HG03342 (cell line): ENCODE measurements around the gene PCIF1.

ENCODE experiments used
- ATAC-seq: cut with Tn5 transposase; IDR thresholded peaks from one replicate; pipeline ENCODE4 v1.9.1; 2021; ENCODE audit warnings: mild to moderate bottlenecking, moderate library complexity; ENCODE audit not compliant: unreplicated experiment

Gene PCIF1

GRCh38 chr20:45964006-45964400 lies 29.5 kb downstream of the PCIF1 start:
- no peak for ATAC-seq

DNA sequence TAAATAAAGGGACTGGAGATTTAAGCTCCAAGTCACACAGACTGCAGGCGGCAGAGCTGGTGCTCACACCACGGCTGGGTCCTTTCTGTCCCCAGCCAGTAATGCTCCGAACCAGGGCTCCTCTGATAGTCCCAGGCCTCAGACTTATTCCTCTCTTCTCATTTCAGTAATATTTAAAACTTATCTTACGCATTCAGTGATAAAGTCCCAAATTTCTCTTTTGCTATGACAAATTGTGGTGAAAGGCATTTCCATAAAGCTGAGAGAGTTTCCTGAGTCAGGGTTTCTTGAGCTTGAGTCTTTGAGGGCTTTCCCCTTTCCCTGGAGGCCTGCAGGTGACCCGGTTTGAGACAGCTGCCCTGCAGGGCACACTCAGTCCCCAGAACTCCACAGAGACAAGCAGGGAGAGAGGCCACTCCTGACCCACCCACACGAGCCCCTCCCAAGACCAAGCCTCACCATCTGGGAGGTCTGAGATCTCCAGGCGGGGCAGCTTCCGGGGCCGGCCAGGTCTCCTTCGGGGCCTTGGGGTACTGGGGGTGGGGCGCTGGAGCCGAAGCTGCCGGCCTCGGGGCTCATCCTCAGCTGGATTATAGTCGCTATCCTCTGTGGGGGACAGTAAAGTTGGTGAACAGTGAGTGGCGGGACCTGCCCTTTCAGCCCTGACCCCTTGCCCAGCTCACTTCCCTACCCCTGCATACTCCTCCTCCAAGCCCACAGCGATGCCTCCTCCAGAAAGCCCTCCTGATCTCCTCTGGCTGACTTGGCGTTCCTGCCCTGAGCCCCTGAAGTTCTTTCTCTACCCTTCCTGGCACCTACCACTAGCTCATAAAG lies 30.9 kb downstream of the PCIF1 start:
- ATAC-seq, result no peak

DNA sequence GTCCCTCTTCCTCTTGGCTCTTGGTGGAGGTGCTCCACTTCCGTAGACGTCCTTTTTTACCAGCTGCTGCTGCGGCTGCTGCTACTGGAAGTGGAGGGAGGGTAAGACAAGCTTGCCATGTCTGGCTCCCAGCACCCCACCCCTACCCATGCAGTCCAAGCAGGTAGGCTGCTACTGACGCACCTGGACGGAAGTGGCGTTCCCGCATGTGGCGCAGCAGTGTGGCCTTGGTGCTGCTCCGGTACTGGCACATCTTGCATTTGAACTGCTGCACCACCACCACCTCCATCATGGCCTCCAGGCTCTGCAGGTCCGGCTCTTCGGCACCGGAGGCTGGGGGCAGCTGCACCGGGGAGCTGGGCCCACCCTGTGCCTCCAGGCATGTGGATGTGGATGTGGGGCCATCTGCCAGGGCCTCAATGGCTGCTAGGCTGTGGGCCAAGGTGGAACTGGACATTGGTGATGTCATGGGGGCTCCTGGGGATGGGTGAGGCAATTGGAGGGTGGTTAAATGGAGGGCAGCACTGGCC lies 33.1 kb downstream of the PCIF1 start:
- no peak for ATAC-seq

- ATAC-seq, result no peak
Observed at GRCh38 chr20:45968081-45968671, 33.7 kb downstream of the PCIF1 start.

GRCh38 chr20:45968801-45969711 lies 34.6 kb downstream of the PCIF1 start:
- no peak for ATAC-seq

DNA sequence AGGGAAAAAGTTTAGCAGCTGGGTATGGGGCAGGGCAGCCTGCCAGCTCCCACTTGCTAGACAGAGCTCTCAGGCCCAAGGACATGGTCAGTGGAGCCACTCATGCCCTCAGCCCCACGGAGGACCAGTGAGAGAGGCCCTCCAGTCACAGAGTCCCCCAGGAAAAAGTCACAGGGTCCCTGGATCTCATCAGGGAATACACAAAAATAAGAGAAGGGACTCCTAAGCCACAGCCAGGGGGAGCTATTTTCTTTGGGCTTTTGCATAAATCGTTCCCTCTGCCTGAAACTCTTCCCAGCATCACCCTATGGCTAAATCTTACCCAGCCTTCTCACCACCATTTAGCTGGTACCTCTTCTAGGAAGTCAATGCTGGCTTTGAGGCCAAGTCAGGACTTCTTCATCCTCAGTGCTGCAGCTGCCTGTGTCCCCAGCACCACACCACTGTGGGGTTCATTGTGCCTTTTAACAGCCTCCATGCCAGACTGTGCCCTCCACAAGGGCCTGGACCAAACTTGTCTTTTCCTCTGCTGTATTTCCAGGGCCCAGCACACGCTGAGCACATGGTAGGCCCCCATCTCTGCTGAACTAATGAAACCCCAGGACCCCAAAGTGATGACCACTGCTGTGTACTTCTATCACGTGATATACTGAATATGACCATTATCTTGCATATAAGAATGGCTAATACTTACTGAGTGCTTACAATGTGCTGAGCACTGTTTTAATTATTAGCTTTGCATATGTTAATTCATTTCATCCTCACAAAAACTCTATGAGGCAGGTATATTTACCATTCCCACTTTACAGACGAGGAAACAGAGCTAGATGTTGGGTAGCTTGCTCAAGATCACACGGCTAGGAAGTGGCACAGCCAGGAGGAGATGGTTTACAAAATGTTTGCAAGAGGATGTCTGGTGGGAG lies 35.5 kb downstream of the PCIF1 start:
- no peak for ATAC-seq

- no peak for ATAC-seq
Observed at GRCh38 chr20:45970646-45971424, 36.4 kb downstream of the PCIF1 start.

- ATAC-seq, result peak; percentile 12
Observed at GRCh38 chr20:45971425-45971674, 36.9 kb downstream of the PCIF1 start.

GRCh38 chr20:45971675-45972499 lies 37.4 kb downstream of the PCIF1 start, which contains the start of gene ZNF335:
Gene ZNF335 (minus strand): TSS chr20:45972203. CDS start chr20:45971410, 793 bp downstream.
- peak; percentile 72 for ATAC-seq

DNA sequence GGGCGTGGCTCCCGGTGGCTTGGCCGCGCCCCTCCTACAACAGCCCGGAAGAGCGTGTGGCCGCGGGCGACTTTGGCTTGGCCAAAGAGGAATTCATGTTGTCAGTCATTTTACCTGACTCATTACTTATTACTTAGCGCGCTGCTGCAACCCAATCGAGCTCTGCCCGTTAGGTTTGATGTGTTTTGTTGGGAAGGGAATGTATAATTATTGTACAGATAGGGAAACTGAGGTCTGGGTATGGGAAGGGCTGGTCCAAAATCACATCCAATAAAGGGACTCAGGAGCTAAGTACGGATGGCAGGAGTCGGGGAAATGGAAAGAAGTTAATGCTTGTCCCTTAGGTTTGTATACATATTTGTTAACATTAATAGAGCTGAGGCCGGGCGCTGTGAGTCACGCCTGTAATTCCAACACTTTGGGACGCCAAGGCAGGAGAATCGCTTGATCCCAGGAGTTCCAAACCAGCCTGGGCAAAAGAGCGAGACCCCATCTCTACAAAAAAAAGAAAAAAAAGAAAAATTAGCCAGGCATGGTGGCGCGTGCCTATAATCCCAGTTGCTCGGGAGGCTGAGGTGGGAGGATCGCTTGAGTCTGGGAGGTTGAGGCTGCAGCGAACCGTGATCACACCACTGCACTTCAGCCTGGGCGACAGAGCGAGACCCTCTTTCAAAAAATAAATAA lies 38.2 kb downstream of the PCIF1 start:
- no peak for ATAC-seq

GRCh38 chr20:45974896-45975565 lies 40.5 kb downstream of the PCIF1 start:
- ATAC-seq, result no peak

DNA sequence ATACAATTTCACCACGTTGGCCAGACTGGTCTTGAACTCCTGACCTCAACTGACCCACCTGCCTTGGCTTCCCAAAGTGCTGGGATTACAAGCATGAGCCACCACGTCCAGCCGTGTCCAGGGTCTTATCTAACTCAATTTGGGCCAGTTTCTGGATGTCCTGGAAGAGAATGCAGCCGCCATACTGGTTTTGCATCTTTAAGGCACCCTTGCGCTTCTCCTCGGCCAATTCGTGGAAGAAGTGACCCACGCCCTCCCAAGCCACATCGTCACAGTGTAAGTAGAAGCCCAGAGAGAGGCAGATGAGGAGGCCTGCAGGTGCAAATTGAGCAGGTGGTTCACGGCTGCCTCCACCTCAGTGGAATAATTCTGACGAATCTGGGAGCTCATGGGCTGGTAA lies 41.2 kb downstream of the PCIF1 start:
- no peak for ATAC-seq

- ATAC-seq, result no peak
Observed at GRCh38 chr20:45976086-45976485, 41.6 kb downstream of the PCIF1 start.

DNA sequence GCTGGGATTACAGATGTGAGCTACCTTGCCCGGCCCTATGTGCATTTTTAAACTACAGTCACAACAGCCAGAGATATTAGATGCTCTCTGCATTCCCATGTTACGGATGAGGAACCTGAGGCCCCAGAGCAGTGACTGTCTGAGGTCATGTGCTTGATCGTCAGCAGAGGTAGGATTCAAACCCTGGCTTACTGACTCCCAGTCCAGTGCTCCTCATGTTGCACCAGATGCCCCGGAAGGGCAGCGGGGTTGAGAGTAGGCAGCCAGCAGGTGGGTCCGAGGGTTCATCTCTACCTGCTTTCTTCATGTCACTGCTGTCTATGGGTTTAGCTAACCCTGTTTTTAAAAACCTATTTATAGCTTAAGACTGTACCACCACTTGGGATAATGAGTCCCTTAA lies 46.8 kb downstream of the PCIF1 start:
- no peak for ATAC-seq

DNA sequence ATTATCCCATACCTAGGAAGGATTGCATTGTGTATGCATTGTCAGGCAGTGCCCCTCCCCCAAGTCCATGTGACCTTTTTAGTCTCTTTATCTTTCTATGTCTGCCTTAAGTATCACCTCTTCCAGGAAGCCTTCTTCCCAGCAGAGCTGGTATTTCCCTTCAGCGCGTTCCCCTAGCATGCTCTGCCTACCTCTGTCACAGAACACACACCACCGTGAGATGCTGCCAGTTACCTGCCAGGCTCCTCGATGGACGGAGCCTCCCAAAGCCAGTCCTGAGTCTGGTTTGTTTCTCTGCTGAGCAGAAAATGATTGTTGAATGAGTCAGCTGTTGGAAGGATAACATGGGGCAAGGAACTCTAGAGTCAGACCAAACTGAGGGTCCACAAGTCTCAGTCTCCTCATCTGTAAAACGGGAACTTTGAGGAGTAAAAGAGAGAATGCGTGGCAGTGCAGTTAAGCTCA lies 48.8 kb downstream of the PCIF1 start:
- ATAC-seq, result no peak

GRCh38 chr20:45985573-45985972 lies 51.1 kb downstream of the PCIF1 start:
- ATAC-seq, result no peak

DNA sequence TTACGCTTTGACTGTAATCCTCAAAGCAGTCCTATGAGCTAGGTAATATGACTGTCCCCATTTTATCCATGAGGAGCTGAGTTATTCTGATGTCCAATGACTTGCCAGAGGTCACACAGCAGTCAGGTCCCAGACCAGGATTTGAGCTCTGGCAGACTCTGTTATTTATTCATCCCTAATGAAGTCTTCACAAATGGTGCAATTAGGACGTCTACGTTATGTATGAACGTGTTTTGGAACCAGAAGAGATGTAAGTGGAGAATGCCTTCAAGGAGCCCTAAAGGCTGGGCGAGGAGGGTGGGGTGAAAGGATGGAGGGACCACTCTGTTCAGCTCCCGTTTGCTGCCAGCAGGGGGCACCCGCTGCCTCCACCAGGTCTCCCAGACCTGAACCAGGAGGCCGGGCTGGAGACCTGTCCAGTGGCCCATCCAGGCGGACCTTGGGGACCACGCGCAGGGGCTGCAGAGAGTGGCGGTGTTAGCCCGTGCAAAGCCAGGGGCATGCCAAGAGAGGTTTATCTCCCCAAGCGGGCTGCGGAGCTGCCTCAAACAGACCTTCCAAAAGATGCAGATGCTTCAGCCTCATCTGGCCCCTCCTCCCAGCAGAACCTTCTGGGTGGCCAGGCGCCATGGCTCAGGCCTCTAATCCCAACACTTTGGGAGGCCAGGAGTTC lies 52.8 kb downstream of the PCIF1 start:
- ATAC-seq, result no peak
